GM18498 (cell line): Measurements from ENCODE around the gene PPP2R3C.
"Not testable (repeated sequence)": the region's sequence is repeated elsewhere in the genome, so short reads cannot be mapped to it uniquely, and the experiment has no call there.

ENCODE experiments used
- ATAC-seq: cut with Tn5 transposase; IDR thresholded peaks from one replicate; pipeline ENCODE4 v1.9.1; 2021; ENCODE audit warnings: mild to moderate bottlenecking, moderate library complexity; ENCODE audit not compliant: unreplicated experiment

PPP2R3C gene

GRCh38 chr14:35121887-35122695, at the start of gene PPP2R3C, which contains the start of gene PRORP:
Gene PPP2R3C (minus strand): TSS chr14:35121990. CDS start chr14:35121959, 31 bp downstream.
Gene PRORP (plus strand): TSS chr14:35122552. CDS start chr14:35123246, 694 bp downstream.
- peak; percentile 84 for ATAC-seq

GRCh38 chr14:35167496-35167895, 45.7 kb upstream of the PPP2R3C start:
- ATAC-seq: no peak

GRCh38 chr14:35164849-35165248, 43.1 kb upstream of the PPP2R3C start:
- ATAC-seq: no peak

- ATAC-seq: no peak
Observed at GRCh38 chr14:35163384-35163783, 41.6 kb upstream of the PPP2R3C start.

- no peak for ATAC-seq
Observed at GRCh38 chr14:35161231-35161630, 39.4 kb upstream of the PPP2R3C start.

- no peak for ATAC-seq
Observed at GRCh38 chr14:35159742-35160409, 38.1 kb upstream of the PPP2R3C start.

- no peak for ATAC-seq
Observed at GRCh38 chr14:35158951-35159653, 37.3 kb upstream of the PPP2R3C start.

GRCh38 chr14:35158491-35158890, 36.7 kb upstream of the PPP2R3C start:
- no peak for ATAC-seq

GRCh38 chr14:35155962-35156361, 34.2 kb upstream of the PPP2R3C start:
- no peak for ATAC-seq

- ATAC-seq: no peak
Observed at GRCh38 chr14:35154016-35154415, 32.2 kb upstream of the PPP2R3C start.

- ATAC-seq: not testable (repeated sequence)
Observed at GRCh38 chr14:35152531-35152930, 30.7 kb upstream of the PPP2R3C start.

- no peak for ATAC-seq
Observed at GRCh38 chr14:35149239-35149638, 27.4 kb upstream of the PPP2R3C start.

- no peak for ATAC-seq
Observed at GRCh38 chr14:35147711-35148110, 25.9 kb upstream of the PPP2R3C start.

- no peak for ATAC-seq
Observed at GRCh38 chr14:35147186-35147585, 25.4 kb upstream of the PPP2R3C start.

- ATAC-seq: no peak
Observed at GRCh38 chr14:35146711-35147149, 24.9 kb upstream of the PPP2R3C start.

GRCh38 chr14:35144029-35144428, 22.2 kb upstream of the PPP2R3C start:
- ATAC-seq: no peak

- ATAC-seq: no peak
Observed at GRCh38 chr14:35140718-35141581, 19.2 kb upstream of the PPP2R3C start.

- ATAC-seq: no peak
Observed at GRCh38 chr14:35138585-35138984, 16.8 kb upstream of the PPP2R3C start.

- ATAC-seq: no peak
Observed at GRCh38 chr14:35134329-35135123, 12.7 kb upstream of the PPP2R3C start.
